G401.6 (cell line): ENCODE data around the gene CD83.
"Not testable (repeated sequence)": the region's sequence is repeated elsewhere in the genome, so short reads cannot be mapped to it uniquely, and the experiment has no call there.

ENCODE experiments used
- FAIRE-seq: peaks from 2 replicates; lab custom pipeline; 2012; peaks lifted over from hg19 to GRCh38; lab: Jason Lieb, UNC

The CD83 gene

DNA sequence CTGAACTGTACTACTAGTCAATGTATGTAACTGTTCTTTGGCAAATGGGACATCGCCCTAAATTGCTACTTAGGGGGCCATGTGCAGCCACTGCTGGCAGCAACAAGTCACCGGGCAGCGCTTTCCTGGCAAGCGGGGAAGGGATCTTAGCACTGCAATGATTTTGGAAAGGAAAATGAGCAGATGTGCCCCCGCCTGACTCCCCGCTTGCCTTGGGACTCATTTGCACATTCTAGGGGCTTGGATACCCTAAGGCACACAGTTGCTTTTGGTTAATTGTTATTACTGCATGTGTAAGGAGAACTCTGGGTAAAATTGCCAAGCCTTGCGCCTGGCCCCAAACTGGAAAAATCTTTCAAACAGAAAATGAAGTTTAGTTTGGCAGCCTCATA, 32.2 kb downstream of the CD83 start:
- FAIRE-seq = no peak

DNA sequence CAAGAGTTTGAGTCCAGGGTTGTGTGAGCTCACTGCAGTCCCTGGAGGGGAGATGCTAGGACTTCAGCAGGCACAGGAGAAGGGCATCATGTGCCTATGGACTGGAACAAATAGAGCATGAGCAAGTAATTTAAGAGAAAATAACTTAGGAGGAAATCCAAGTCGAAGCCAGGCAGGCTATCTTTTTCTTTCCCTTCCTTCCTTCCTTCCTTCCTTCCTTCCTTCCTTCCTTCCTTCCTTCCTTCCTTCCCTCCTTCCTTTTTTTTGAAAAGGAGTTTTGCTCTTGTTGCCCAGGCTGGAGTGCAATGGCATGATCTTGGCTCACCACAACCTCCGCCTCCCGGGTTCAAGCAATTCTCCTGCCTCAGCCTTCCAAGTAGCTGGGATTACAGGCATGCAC, 33.7 kb downstream of the CD83 start:
- FAIRE-seq = not testable (repeated sequence)

GRCh38 chr6:14151773-14152172, 34.2 kb downstream of the CD83 start:
- no peak for FAIRE-seq

DNA sequence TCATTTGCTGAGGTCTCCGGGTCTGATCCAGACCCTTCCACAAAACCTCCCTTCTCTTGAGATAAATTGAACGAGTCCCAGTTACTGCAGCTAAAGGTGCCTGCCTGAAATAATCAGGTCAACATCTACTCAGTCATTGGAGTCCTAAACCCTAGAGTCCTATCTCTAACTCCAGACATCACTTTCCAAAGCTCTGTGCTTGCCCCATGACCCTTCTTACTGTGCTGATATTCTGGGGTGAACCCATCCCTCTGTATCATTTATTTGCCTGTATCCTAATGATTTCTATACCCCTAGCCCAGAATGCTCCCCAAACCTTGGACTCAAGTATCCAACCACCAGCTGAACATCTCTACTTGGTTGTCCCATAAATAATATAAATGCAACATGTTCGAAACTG, 35.7 kb downstream of the CD83 start:
- FAIRE-seq = no peak

GRCh38 chr6:14159090-14159489, 41.5 kb downstream of the CD83 start:
- no peak for FAIRE-seq

GRCh38 chr6:14162826-14163225, 45.3 kb downstream of the CD83 start:
- FAIRE-seq = no peak

- no peak for FAIRE-seq
Observed at GRCh38 chr6:14165091-14165490, 47.5 kb downstream of the CD83 start.

GRCh38 chr6:14166839-14167238, 49.3 kb downstream of the CD83 start:
- no peak for FAIRE-seq

DNA sequence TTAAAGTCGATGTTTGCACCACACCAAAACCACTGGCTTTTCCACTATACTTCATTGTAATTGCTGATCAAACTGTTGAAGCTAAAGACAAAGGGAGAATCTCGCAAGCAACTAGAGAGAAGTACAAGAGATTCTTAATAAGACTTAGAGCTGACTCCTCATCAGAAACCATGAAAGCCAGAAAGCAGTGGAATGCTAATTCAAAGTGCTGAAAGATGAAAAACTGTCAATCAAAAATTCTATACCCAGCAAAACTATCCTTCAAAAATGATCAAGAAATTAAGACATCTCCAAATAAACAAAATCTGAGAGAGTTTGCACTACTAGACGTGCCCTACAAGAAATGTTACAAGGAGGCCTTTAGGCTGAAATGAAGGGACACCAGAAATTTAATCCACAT, 52.6 kb downstream of the CD83 start:
- FAIRE-seq = no peak

GRCh38 chr6:14172562-14172961, 55.0 kb downstream of the CD83 start:
- FAIRE-seq = no peak

DNA sequence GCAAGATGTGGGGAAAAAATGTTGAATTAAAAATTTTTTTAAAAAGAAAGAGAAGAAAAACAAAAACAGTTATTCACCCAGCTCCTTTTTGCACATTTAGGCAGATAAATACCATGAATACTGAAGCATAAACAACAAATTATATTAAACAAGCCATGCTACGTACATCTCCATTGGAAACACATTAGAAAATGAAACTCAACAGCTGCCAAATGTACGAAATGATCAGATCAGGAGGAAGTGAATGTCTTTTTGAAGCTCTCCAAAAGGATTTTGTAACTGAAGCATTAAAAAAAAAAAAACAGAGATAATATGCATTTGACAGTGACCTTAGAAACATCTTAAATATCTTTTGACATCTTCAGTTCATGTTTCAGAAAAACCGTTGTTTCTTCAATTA, 56.7 kb downstream of the CD83 start:
- no peak for FAIRE-seq

DNA sequence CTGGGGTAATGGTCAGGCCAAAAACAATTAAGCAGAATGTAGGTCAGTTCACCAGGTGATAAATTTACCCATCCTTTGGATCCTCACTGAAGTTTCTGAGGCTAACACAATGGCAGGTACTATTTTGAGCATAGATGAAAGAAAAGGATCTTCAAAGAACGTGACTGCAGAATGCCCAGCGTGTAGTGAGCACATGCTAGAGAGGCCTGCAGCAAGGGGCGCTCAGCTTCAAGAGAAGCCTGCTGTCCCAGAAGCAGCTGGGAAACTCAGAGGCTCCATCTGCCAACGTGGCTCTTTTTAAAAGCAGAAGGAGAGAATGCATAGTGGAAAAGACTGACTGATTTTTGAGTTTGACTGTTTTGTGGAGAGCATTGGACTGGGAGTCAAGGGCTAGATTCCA, 57.4 kb downstream of the CD83 start:
- no peak for FAIRE-seq

- FAIRE-seq = no peak
Observed at GRCh38 chr6:14176429-14176828, 58.9 kb downstream of the CD83 start.

DNA sequence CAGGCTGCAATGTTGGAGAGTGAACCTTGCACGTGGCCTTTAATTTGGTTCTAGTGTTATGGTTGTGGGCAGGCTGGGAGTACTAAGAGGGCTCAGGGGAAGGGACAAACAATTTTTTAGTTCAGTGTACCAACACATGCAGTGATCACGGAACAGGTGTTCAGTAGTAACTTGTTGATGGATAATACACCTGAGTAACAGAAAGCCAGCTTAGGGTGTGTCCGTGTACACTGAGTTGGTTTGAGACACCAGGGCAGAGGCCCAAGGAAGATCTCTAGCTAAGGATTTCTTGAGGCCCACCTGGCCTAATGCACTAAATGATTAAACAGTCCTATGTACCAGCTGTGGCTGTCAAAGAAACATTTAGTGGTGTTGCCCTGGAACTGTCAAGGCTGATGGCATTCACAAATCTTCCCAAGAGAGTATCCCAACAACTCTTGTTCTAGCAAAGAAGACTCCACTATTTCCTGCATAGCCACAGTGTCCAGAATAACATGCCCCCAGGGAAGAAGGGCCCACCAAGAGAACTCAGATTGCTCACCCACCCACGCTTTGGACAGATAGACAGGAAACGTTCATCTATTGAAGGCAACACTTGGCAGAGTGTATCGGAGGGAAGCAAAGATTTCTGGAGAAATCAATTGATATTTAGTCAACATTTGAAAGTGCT, 60.0 kb downstream of the CD83 start:
- no peak for FAIRE-seq

- FAIRE-seq = no peak
Observed at GRCh38 chr6:14178083-14178445, 60.5 kb downstream of the CD83 start.

GRCh38 chr6:14180609-14181008, 63.0 kb downstream of the CD83 start:
- FAIRE-seq = no peak

- FAIRE-seq = no peak
Observed at GRCh38 chr6:14182916-14183315, 65.3 kb downstream of the CD83 start.
